Measurements from ENCODE around the gene FGGY. TPM values are rescaled to one million over a fixed set of nuclear protein-coding genes. Genes with fewer than 3 reads are reported as not detected.

The FGGY gene
- total RNA-seq, 1 experiment from 2014 or later = 6.4 TPM

DNA sequence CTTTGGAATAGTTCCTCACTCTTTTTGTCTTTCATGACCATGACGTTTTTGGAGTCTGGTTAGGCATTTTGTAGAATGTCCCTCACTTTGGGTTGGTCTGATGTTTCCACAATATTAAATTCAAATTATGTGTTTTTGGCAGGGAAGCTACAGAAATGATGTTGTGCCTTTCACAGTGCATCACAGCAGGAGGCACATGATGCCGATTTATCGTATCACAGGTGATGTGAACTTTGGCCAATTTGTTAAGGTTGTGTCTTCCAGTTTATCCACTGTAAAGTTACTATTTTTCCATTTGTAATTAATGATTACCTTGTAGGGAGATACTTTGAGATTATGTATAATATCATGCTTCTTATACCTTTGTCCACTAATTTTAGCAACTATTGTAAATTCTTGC, 114.3 kb downstream of the FGGY start:
- ChIA-PET POLR2A (no interaction called here), CTCF (no interaction called here)
- no peaks in the 10 kb centered on the region for H3K4me1 Mint-ChIP-seq (ENCODE audit: low read depth, unreplicated experiment)
- no peak for DNase-seq
- Histone ChIP-seq H3K27me3 (replicated peaks; ENCODE audit: control insufficient read depth, insufficient read depth, low read length) (no peaks in the 10 kb centered on the region), H3K36me3 (ENCODE audit: control insufficient read depth, insufficient read depth, low read length) (no peaks in the 10 kb centered on the region), H3K4me3 (ENCODE audit: low read depth, low read length) (no peak overlapping the region), H3K9me3 (no peaks in the 10 kb centered on the region), H3K4me1 (no peaks in the 10 kb centered on the region)
- no TSS peak for BruUV-seq (replicated peaks)
- no peak overlapping the region for H3K4me3 Mint-ChIP-seq (ENCODE audit: unreplicated experiment)
- H3K9me3 Mint-ChIP-seq (ENCODE audit: unreplicated experiment) = no peaks in the 10 kb centered on the region
- TF ChIP-seq, protein P1, sequence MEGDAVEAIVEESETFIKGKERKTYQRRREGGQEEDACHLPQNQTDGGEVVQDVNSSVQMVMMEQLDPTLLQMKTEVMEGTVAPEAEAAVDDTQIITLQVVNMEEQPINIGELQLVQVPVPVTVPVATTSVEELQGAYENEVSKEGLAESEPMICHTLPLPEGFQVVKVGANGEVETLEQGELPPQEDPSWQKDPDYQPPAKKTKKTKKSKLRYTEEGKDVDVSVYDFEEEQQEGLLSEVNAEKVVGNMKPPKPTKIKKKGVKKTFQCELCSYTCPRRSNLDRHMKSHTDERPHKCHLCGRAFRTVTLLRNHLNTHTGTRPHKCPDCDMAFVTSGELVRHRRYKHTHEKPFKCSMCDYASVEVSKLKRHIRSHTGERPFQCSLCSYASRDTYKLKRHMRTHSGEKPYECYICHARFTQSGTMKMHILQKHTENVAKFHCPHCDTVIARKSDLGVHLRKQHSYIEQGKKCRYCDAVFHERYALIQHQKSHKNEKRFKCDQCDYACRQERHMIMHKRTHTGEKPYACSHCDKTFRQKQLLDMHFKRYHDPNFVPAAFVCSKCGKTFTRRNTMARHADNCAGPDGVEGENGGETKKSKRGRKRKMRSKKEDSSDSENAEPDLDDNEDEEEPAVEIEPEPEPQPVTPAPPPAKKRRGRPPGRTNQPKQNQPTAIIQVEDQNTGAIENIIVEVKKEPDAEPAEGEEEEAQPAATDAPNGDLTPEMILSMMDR (IDR thresholded peaks at IDR 0.05; ENCODE audit: insufficient read depth in 1 of 2, low read depth in 1 of 2, low read length in 1 of 2, severe bottlenecking in 1 of 2, unreplicated experiment in 1 of 2) = no peak
- no peaks in the 10 kb centered on the region for H3K27me3 Mint-ChIP-seq (ENCODE audit: insufficient read depth, unreplicated experiment)
- no peak overlapping the region for H3K27ac Mint-ChIP-seq (ENCODE audit: unreplicated experiment)
- H3K36me3 Mint-ChIP-seq (ENCODE audit: insufficient read depth, unreplicated experiment) = no peaks in the 10 kb centered on the region
- intact Hi-C loops (cut with micrococcal nuclease; ENCODE audit: unreplicated experiment) = no loop called here

DNA sequence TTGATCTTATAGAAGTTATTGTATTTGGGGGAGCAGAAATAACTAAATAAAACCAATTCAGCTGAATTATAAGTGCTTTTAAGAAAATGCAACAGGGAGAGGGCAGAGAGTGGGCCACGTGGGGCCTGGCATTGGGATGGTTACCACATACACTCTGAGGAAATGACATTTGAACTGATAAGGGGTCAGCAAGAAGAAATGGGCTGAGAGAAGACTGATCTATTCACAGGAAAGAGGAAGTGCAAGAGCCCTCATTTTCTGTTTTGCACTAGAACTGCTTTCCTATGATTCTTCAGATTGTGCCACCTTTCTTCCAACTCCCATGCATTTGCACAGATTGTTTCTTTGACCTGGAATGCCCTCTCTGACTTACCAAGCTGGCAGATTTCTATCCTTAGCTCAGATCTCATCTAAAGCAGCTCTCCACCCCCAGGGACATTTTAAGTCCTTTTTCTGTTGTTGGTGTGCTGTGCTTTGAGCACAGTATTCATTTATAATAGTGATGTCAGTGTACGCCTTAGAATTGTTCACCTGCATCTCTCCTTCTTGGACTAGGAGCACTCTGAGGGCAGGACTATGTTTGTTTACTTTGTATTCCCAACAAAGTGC, 115.9 kb downstream of the FGGY start:
- Histone ChIP-seq H3K27me3 (replicated peaks; ENCODE audit: control insufficient read depth, insufficient read depth, low read length) (no peaks in the 10 kb centered on the region), H3K9me3 (no peaks in the 10 kb centered on the region), H3K4me1 (no peaks in the 10 kb centered on the region), H3K36me3 (ENCODE audit: control insufficient read depth, insufficient read depth, low read length) (no peaks in the 10 kb centered on the region), H3K4me3 (ENCODE audit: low read depth, low read length) (no peak overlapping the region)
- H3K36me3 Mint-ChIP-seq (ENCODE audit: insufficient read depth, unreplicated experiment) = no peaks in the 10 kb centered on the region
- H3K4me3 Mint-ChIP-seq (ENCODE audit: unreplicated experiment) = no peak overlapping the region
- CTCF ChIA-PET = no interaction called here
- no peaks in the 10 kb centered on the region for H3K27me3 Mint-ChIP-seq (ENCODE audit: insufficient read depth, unreplicated experiment)
- POLR2A ChIA-PET = no interaction called here
- DNase-seq = no peak
- no TSS peak for BruUV-seq (replicated peaks)
- H3K4me1 Mint-ChIP-seq (ENCODE audit: low read depth, unreplicated experiment) = no peaks in the 10 kb centered on the region
- H3K9me3 Mint-ChIP-seq (ENCODE audit: unreplicated experiment) = no peaks in the 10 kb centered on the region
- no peak overlapping the region for H3K27ac Mint-ChIP-seq (ENCODE audit: unreplicated experiment)
- TF ChIP-seq, protein P1 (IDR thresholded peaks at IDR 0.05; ENCODE audit: insufficient read depth in 1 of 2, low read depth in 1 of 2, low read length in 1 of 2, severe bottlenecking in 1 of 2, unreplicated experiment in 1 of 2) = no peak
- intact Hi-C loops (cut with micrococcal nuclease; ENCODE audit: unreplicated experiment) = no loop called here

DNA sequence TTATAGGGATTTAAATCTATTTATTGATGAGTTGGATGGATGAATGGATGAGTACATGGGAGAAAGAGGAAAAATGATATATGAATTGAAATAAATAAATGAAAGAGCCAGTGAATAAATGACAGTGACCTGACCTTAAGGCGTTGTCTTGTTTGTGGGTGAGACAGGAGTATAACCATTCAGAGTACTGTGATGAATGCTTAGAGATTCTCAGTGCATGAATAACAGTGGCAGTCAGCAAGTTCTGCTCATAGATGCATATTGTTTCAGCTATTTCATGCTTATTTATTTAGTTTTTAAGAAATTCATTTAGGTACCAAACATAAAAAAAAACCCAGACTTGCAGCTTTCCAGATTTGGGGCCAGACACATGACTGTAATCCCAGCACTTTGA, 116.4 kb downstream of the FGGY start:
- no peaks in the 10 kb centered on the region for H3K9me3 ChIP-seq
- no peaks in the 10 kb centered on the region for H3K4me1 ChIP-seq
- no peak for DNase-seq
- H3K27me3 ChIP-seq (replicated peaks; ENCODE audit: control insufficient read depth, insufficient read depth, low read length) = no peaks in the 10 kb centered on the region
- no TSS peak for BruUV-seq (replicated peaks)
- no peaks in the 10 kb centered on the region for H3K9me3 Mint-ChIP-seq (ENCODE audit: unreplicated experiment)
- ChIA-PET POLR2A (no interaction called here), CTCF (no interaction called here)
- TF ChIP-seq, protein P1 (IDR thresholded peaks at IDR 0.05; ENCODE audit: insufficient read depth in 1 of 2, low read depth in 1 of 2, low read length in 1 of 2, severe bottlenecking in 1 of 2, unreplicated experiment in 1 of 2) = no peak
- H3K27me3 Mint-ChIP-seq (ENCODE audit: insufficient read depth, unreplicated experiment) = no peaks in the 10 kb centered on the region
- H3K4me3 ChIP-seq (ENCODE audit: low read depth, low read length) = no peak overlapping the region
- H3K4me3 Mint-ChIP-seq (ENCODE audit: unreplicated experiment) = no peak overlapping the region
- no peaks in the 10 kb centered on the region for H3K4me1 Mint-ChIP-seq (ENCODE audit: low read depth, unreplicated experiment)
- H3K36me3 Mint-ChIP-seq (ENCODE audit: insufficient read depth, unreplicated experiment) = no peaks in the 10 kb centered on the region
- no peak overlapping the region for H3K27ac Mint-ChIP-seq (ENCODE audit: unreplicated experiment)
- H3K36me3 ChIP-seq (ENCODE audit: control insufficient read depth, insufficient read depth, low read length) = no peaks in the 10 kb centered on the region
- intact Hi-C loops (cut with micrococcal nuclease; ENCODE audit: unreplicated experiment) = no loop called here

Measured in Caco-2 (cell line).